Endothelial cell of umbilical vein (primary cell): Measurements from ENCODE around the gene BCL11A.

Experiments used
- EZH2 ChIP-seq: IDR thresholded peaks from 2 replicates; pipeline ENCODE4 v1.6.1; 2012; ENCODE audit warnings: borderline replicate concordance, low read depth, mild to moderate bottlenecking, moderate library complexity, low read length, inconsistent platforms; ENCODE audit not compliant: severe bottlenecking
- FOS ChIP-seq: IDR thresholded peaks from 2 replicates; pipeline ENCODE4 v1.6.1; 2011; ENCODE audit warnings: mild to moderate bottlenecking, low read length, moderate library complexity, borderline replicate concordance; ENCODE audit not compliant: insufficient read depth
- JUN ChIP-seq: IDR thresholded peaks from 2 replicates; pipeline ENCODE4 v1.6.1; 2011; ENCODE audit warnings: borderline replicate concordance, low read depth; ENCODE audit not compliant: insufficient read length, insufficient read depth
- POLR2A ChIP-seq: IDR thresholded peaks from 2 replicates; pipeline ENCODE4 v1.6.1; 2012; ENCODE audit warnings: low read depth, mild to moderate bottlenecking, control low read depth, low read length
- POLR2AphosphoS5 ChIP-seq: IDR thresholded peaks from 2 replicates; pipeline ENCODE4 v1.6.1; 2012; ENCODE audit warnings: low read depth, mild to moderate bottlenecking, control low read depth, low read length, moderate library complexity; ENCODE audit not compliant: insufficient read depth
- TF ChIP-seq, protein P1 (sequence below), 2 donors: IDR thresholded peaks; 1 replicate in 1 of 2; 2 replicates in 1 of 2; pipeline ENCODE4 v1.5.1; 2011; ENCODE audit warnings: low read length in 2 of 2, mild to moderate bottlenecking in 2 of 2, moderate library complexity in 2 of 2, control low read depth in 1 of 2, inconsistent platforms in 1 of 2, low read depth in 1 of 2; ENCODE audit not compliant: insufficient read depth in 1 of 2; ENCODE audit errors: extremely low read depth in 1 of 2

DNA sequence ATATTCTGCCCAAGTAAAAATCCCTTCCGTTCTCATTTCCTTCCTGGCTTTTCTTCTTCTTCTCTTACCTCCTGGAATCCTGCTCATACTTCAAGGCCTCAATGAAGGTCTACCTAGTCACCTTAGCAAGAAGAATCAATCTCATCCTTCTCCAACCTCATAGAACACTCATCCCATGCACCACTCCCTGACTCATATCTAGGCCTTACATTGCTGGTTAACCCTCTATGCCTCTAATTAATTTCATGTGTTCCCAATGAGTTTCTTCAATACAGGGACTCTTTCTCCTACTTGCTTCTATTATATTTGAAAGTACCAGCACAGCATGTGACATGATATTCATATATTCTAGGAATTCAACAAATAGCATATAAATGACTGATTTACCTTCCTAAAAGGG is 63.0 kb downstream of the BCL11A start:
- TF ChIP-seq EZH2 (no peak), POLR2A (no peak), FOS (no peak), POLR2AphosphoS5 (no peak), JUN (no peak)
- TF ChIP-seq, protein P1, sequence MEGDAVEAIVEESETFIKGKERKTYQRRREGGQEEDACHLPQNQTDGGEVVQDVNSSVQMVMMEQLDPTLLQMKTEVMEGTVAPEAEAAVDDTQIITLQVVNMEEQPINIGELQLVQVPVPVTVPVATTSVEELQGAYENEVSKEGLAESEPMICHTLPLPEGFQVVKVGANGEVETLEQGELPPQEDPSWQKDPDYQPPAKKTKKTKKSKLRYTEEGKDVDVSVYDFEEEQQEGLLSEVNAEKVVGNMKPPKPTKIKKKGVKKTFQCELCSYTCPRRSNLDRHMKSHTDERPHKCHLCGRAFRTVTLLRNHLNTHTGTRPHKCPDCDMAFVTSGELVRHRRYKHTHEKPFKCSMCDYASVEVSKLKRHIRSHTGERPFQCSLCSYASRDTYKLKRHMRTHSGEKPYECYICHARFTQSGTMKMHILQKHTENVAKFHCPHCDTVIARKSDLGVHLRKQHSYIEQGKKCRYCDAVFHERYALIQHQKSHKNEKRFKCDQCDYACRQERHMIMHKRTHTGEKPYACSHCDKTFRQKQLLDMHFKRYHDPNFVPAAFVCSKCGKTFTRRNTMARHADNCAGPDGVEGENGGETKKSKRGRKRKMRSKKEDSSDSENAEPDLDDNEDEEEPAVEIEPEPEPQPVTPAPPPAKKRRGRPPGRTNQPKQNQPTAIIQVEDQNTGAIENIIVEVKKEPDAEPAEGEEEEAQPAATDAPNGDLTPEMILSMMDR (IDR thresholded peaks at IDR 0.05; ENCODE audit: extremely low read depth in 1 of 2, insufficient read depth in 1 of 2, low read depth in 1 of 2, low read length in 2 of 2) = no peak
